ENCODE results near the gene PTPRN2.

The PTPRN2 gene

GRCh38 chr7:157540606-157541294 lies 1046.9 kb downstream of the PTPRN2 start:
- DNase-seq = no peak

GRCh38 chr7:157540020-157540419 lies 1047.6 kb downstream of the PTPRN2 start:
- DNase-seq = no peak

GRCh38 chr7:157539521-157539920 lies 1048.1 kb downstream of the PTPRN2 start:
- DNase-seq = no peak

- DNase-seq = no peak
Observed at GRCh38 chr7:157538735-157539134, 1048.9 kb downstream of the PTPRN2 start.

- no peak for DNase-seq
Observed at GRCh38 chr7:157538321-157538720, 1049.3 kb downstream of the PTPRN2 start.

- DNase-seq = no peak
Observed at GRCh38 chr7:157537056-157537455, 1050.6 kb downstream of the PTPRN2 start.

- no peak for DNase-seq
Observed at GRCh38 chr7:157532068-157532467, 1055.6 kb downstream of the PTPRN2 start.

GRCh38 chr7:157529768-157530560 lies 1057.7 kb downstream of the PTPRN2 start:
- no peak for DNase-seq

GRCh38 chr7:157528785-157529341 lies 1058.8 kb downstream of the PTPRN2 start:
- no peak for DNase-seq

- no peak for DNase-seq
Observed at GRCh38 chr7:157527686-157528085, 1059.9 kb downstream of the PTPRN2 start.

- no peak for DNase-seq
Observed at GRCh38 chr7:157526913-157527634, 1060.5 kb downstream of the PTPRN2 start.

GRCh38 chr7:157526005-157526912 lies 1061.4 kb downstream of the PTPRN2 start:
- no peak for DNase-seq

GRCh38 chr7:157525491-157525915 lies 1062.1 kb downstream of the PTPRN2 start:
- DNase-seq = no peak

- no peak for DNase-seq
Observed at GRCh38 chr7:157524731-157525130, 1062.9 kb downstream of the PTPRN2 start.

GRCh38 chr7:157523766-157524421 lies 1063.7 kb downstream of the PTPRN2 start:
- DNase-seq = no peak

- no peak for DNase-seq
Observed at GRCh38 chr7:157523371-157523765, 1064.3 kb downstream of the PTPRN2 start.

GRCh38 chr7:157522954-157523353 lies 1064.7 kb downstream of the PTPRN2 start:
- DNase-seq = no peak

GRCh38 chr7:157522189-157522588 lies 1065.4 kb downstream of the PTPRN2 start:
- no peak for DNase-seq

- DNase-seq = no peak
Observed at GRCh38 chr7:157521752-157522151, 1065.9 kb downstream of the PTPRN2 start.

- no peak for DNase-seq
Observed at GRCh38 chr7:157521061-157521731, 1066.4 kb downstream of the PTPRN2 start.

- DNase-seq = no peak
Observed at GRCh38 chr7:157520249-157520648, 1067.4 kb downstream of the PTPRN2 start.
